Measurements from ENCODE around the gene VMP1. TPM values are rescaled to one million over a fixed set of nuclear protein-coding genes. Genes with fewer than 3 reads are reported as not detected.
"Not testable (repeated sequence)": the region's sequence is repeated elsewhere in the genome, so short reads cannot be mapped to it uniquely, and the experiment has no call there.

VMP1 gene
- total RNA-seq, 1 donor: 608 TPM

- no peak overlapping the region for H3K4me3 ChIP-seq (ENCODE audit: low read depth, low read length)
- peak; percentile 100 for DNase-seq (ENCODE audit: low read depth)
- TF ChIP-seq CTCF (IDR thresholded peaks at IDR 0.05; ENCODE audit: insufficient read depth, low read depth, low read length): no peak
Measured at GRCh38 chr17:59851439-59852375, 144.3 kb downstream of the VMP1 start.

DNA sequence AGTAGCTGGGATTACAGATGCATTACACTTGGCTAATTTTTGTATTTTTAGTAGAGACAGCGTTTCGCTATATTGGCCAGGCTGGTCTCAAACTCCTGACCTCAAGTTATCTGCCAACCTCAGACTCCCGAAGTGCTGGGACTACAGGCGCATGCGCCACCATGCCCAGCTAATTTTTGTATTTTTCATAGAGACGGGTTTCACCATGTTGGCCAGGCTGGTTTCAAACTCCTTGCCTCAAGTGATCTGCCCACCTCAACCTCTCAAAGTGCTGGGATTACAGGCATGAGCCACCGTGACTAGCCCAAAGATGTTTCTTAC, 145.4 kb downstream of the VMP1 start:
- H3K4me3 ChIP-seq (ENCODE audit: low read depth, low read length); DNase-seq (ENCODE audit: low read depth): not testable (repeated sequence)

DNA sequence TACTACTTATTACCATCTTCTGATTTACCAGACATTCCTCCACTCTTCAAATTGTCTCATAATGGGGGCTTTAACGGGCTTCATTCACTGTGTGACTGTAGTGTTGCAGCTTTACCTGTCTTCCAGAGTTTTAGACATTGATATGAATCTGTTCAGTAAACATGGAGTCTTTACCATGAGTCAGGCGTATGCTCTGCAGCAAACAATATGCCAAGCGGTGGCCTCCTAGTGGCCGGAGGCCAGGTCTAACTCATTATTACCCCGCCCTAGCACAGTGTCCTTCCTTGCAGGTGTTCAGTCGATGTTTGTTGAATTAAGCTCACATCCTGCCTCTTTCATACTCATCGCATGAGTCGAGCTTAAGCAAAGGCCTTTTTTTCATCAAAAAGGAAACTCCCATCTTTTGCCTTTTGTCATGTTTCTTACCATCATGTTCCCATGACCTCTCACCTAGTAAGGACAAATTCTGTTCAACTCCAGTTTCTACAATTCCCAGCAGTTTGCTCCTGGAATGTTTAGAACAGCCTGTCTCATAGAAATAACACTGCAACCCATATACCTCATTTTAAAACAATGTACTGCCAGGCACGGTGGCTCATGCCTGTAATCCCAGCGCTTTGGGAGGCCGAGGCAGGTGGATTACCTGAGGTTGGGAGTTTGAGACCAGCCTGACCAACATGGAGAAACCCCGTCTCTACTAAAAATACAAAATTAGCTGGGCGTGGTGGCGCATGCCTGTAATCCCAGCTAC, 145.9 kb downstream of the VMP1 start:
- peak; percentile 60 for TF ChIP-seq CTCF (IDR thresholded peaks at IDR 0.05; ENCODE audit: insufficient read depth, low read depth, low read length)
- DNase-seq (ENCODE audit: low read depth): peak; percentile 96
- no peak overlapping the region for H3K4me3 ChIP-seq (ENCODE audit: low read depth, low read length)

DNA sequence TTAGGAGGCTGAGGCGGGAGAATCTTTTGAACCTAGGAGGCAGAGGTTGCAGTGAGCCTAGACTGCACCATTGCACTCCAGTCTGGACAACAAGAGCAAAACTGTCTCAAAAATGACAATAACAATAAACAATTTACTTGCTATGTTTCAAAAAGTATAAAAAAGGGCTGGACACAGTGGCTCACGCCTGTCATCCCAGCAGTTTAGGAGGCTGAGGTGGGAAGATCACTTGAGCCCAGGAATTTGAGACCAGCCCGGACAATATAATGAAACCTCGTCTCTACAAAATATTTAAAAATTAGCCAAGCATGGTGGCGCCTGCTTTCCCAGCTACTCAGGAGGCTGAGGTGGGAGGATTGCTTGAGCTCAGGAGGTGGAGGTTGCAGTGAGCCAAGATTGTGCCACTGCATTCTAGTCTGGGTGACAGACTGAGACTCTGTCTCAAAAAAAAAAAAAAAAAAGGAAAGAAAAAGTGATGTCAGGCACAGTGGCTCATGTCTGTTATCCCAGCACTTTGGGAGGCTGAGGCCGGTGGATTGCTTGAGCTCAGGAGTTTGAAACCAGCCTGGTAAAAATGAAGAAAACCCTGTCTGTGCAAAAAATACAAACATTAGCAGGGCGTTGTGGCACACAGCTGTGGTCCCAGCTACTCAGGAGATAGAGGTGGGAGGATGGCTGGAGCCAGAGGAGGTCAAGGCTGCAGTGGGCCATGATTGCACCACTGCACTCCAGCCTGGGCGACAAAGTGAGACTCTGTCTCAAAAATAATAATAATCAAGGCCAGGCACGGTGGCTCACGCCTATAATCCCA, 146.7 kb downstream of the VMP1 start:
- H3K4me3 ChIP-seq (ENCODE audit: low read depth, low read length); DNase-seq (ENCODE audit: low read depth): not testable (repeated sequence)

- TF ChIP-seq CTCF (IDR thresholded peaks at IDR 0.05; ENCODE audit: insufficient read depth, low read depth, low read length): no peak
- no peak overlapping the region for H3K4me3 ChIP-seq (ENCODE audit: low read depth, low read length)
- DNase-seq (ENCODE audit: low read depth): no peak
Measured at GRCh38 chr17:59856859-59857794, 149.7 kb downstream of the VMP1 start.

DNA sequence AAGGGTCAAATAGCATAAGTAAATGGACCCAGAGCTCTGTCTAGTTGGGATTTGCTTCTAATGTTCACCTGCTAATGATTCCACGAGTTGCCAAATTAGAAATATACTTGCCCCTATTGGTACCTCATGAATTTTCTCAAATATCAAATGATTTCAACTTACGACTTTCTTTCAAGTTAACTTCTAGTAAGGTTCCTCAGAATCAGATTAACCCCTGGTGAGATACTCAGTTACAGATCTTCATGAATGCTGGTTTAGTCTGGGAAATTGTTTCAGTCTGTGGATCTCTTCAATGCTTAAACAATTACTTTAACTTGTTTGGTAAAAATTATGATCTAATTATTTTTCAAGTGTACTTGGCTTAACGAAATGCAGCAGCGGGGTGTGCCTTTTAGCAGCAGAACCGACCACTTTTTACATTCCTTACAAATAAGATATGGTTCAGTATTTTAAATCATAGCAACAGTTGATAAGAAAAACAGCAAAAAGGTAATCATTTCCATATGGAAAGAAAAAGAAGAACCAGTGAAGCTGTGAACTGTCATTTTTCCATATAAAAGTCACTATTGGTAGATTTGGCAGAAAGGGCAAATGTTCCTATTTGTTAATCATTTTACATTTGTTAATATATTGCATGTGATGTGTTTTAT, 150.8 kb downstream of the VMP1 start:
- no peak overlapping the region for H3K4me3 ChIP-seq (ENCODE audit: low read depth, low read length)
- no peak for TF ChIP-seq CTCF (IDR thresholded peaks at IDR 0.05; ENCODE audit: insufficient read depth, low read depth, low read length)
- DNase-seq (ENCODE audit: low read depth): peak; percentile 29

DNA sequence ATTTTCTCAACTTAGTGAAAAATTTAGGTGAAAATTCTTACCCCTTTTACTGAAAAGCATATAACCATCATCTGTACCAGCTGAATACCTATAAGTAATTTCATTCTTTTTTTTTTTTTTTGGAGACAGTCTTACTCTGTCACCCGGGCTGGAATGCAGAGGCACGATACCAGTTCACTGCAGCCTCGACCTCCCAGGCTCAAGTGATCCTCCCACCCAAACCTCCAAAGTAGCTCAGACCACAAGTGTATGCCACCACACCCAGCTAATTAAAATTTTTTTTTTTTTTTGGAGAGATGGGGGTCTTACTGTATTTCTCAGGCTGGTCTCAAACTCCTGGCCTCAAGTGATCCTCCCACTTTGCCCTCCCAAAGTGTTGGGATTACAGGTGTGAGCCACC, 151.5 kb downstream of the VMP1 start:
- no peak for TF ChIP-seq CTCF (IDR thresholded peaks at IDR 0.05; ENCODE audit: insufficient read depth, low read depth, low read length)
- DNase-seq (ENCODE audit: low read depth): no peak

More for the DNA sequence above, 151.5 kb downstream of the VMP1 start:
- H3K4me3 ChIP-seq (ENCODE audit: low read depth, low read length): no peak overlapping the region

Data from fibroblast of villous mesenchyme (primary cell).